Activated T-cell treated with anti-CD3 and anti-CD28 coated beads, Interleukin-2, amount 50 U/mL, for 72 hours (primary cell): Measurements from ENCODE around the gene EPHB3. TPM values are rescaled to one million over a fixed set of nuclear protein-coding genes. Genes with fewer than 3 reads are reported as not detected.

Experiments used
- ATAC-seq, 2 donors: fragments of 150-1000 bp; cut with Tn5 transposase; replicated peaks in 1 of 2; 2 replicates each; pipeline ENCODE4 v1.10.0; 2021; ENCODE audit warnings: moderate library complexity in 2 of 2, mild to moderate bottlenecking in 1 of 2
- DNase-seq, 2 donors: peaks; one replicate each; pipeline ENCODE4 v3.0.0; 2021 to 2022; ENCODE audit warnings: mixed read lengths in 1 of 2
- H3K27ac Mint-ChIP-seq: one replicate; pipeline ENCODE4 v1.8.0; 2022; ENCODE audit warnings: mild to moderate bottlenecking, moderate library complexity, mixed read lengths
- H3K27me3 Mint-ChIP-seq: one replicate; pipeline ENCODE4 v1.8.0; 2022; ENCODE audit warnings: low read depth, mixed read lengths
- H3K36me3 Mint-ChIP-seq, 2 donors: one replicate each; pipeline ENCODE4 v1.8.0; 2022; ENCODE audit warnings: mixed read lengths in 2 of 2, mild to moderate bottlenecking in 1 of 2; ENCODE audit not compliant: insufficient read depth in 2 of 2
- H3K4me1 Mint-ChIP-seq: one replicate; pipeline ENCODE4 v1.8.0; 2022; ENCODE audit warnings: low read depth, mixed read lengths
- H3K4me3 Mint-ChIP-seq, 2 donors: one replicate each; pipeline ENCODE4 v1.8.0; 2022; ENCODE audit warnings: mild to moderate bottlenecking in 2 of 2, mixed read lengths in 2 of 2, moderate library complexity in 2 of 2
- H3K9me3 Mint-ChIP-seq, 2 donors: one replicate each; pipeline ENCODE4 v1.8.0; 2022; ENCODE audit warnings: mixed read lengths in 2 of 2
- total RNA-seq, 2 donors: library from RNA; stranded (reverse); gene quantifications; one replicate each; pipeline ENCODE4 v1.2.3, GENCODE V29; 2022

The EPHB3 gene
- total RNA-seq, 2 donors from 2014 or later = 0.12 to 0.50 TPM

- H3K4me1 Mint-ChIP-seq = no peaks in the 10 kb centered on the region
- DNase-seq (no peak), ATAC-seq (no peak)
- no peaks in the 10 kb centered on the region for H3K9me3 Mint-ChIP-seq
- H3K4me3 Mint-ChIP-seq = no peak overlapping the region
- H3K36me3 Mint-ChIP-seq = no peaks in the 10 kb centered on the region
- H3K27me3 Mint-ChIP-seq = peaks cover 26% of the 10 kb centered on the region
- no peak overlapping the region for H3K27ac Mint-ChIP-seq
Measured at GRCh38 chr3:184572633-184573270, 11.2 kb downstream of the EPHB3 start.

- H3K4me3 Mint-ChIP-seq = no peak overlapping the region
- H3K4me1 Mint-ChIP-seq = no peaks in the 10 kb centered on the region
- ATAC-seq (no peak), DNase-seq (no peak)
- peaks cover 17% of the 10 kb centered on the region for H3K27me3 Mint-ChIP-seq
- no peaks in the 10 kb centered on the region for H3K9me3 Mint-ChIP-seq
- no peaks in the 10 kb centered on the region for H3K36me3 Mint-ChIP-seq
- H3K27ac Mint-ChIP-seq = no peak overlapping the region
Measured at GRCh38 chr3:184574515-184575417, 13.2 kb downstream of the EPHB3 start.

DNA sequence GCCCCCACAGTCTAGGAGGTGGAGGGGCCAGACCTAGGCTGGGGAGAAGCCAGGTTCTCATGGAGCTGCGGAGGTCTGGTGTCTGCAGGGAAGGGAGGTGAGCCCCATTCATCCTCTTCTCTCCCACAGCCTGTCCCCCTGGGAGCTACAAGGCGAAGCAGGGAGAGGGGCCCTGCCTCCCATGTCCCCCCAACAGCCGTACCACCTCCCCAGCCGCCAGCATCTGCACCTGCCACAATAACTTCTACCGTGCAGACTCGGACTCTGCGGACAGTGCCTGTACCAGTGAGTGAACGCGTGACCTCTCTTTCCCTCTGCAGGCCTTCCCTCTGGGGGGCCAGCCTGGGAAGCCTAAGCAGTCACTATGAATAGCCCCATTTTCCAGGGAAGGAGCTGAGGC lies 14.1 kb downstream of the EPHB3 start:
- H3K27me3 Mint-ChIP-seq = peaks cover 9% of the 10 kb centered on the region
- H3K27ac Mint-ChIP-seq = no peak overlapping the region
- no peak for ATAC-seq

DNA sequence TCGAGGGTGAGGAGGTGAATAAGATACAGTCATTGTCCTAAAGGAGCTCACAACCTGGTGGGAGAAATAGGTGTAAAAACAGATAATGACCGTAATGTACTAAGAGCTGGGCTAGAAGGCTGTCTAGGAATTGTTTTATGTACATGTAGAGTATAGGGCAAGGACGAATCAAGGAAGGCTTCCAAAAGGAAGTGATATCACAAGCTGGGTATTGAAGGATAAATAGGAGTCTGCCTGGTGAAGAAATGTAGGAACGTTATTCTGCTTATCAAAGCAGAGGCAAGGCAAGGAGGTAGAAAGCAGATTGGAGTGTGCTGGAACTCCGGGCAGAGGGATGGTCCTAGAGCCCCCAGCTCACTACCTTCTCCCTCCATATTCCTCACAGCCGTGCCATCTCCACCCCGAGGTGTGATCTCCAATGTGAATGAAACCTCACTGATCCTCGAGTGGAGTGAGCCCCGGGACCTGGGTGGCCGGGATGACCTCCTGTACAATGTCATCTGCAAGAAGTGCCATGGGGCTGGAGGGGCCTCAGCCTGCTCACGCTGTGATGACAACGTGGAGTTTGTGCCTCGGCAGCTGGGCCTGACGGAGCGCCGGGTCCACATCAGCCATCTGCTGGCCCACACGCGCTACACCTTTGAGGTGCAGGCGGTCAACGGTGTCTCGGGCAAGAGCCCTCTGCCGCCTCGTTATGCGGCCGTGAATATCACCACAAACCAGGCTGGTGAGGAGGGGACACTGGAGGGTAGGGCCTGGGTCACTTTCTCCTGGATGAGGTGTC lies 15.1 kb downstream of the EPHB3 start:
- no peak overlapping the region for H3K27ac Mint-ChIP-seq
- no peaks in the 10 kb centered on the region for H3K4me1 Mint-ChIP-seq
- no peak for DNase-seq
- no peak overlapping the region for H3K4me3 Mint-ChIP-seq
- H3K9me3 Mint-ChIP-seq = no peaks in the 10 kb centered on the region
- ATAC-seq = no peak
- no peaks in the 10 kb centered on the region for H3K36me3 Mint-ChIP-seq
- peaks cover 4% of the 10 kb centered on the region for H3K27me3 Mint-ChIP-seq

More for the DNA sequence above, 14.1 kb downstream of the EPHB3 start:
- Mint-ChIP-seq H3K9me3 (no peaks in the 10 kb centered on the region), H3K36me3 (no peaks in the 10 kb centered on the region), H3K4me1 (no peaks in the 10 kb centered on the region), H3K4me3 (no peak overlapping the region)
- DNase-seq = no peak

DNA sequence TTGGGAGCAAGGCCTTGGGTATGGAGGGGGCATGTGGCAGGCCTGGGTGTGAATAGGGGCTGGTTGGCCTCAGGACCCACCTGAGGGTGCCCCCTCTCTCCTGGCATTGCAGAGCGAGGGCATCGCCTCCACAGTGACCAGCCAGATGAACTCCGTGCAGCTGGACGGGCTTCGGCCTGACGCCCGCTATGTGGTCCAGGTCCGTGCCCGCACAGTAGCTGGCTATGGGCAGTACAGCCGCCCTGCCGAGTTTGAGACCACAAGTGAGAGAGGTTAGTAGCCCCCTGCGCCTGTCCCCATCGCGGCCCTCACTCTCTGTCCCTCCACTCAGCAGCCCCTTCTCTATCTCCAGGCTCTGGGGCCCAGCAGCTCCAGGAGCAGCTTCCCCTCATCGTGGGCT lies 16.0 kb downstream of the EPHB3 start:
- Mint-ChIP-seq H3K4me1 (peaks cover under 1% of the 10 kb centered on the region), H3K27ac (no peak overlapping the region), H3K9me3 (no peaks in the 10 kb centered on the region), H3K27me3 (peaks cover 7% of the 10 kb centered on the region), H3K4me3 (no peak overlapping the region), H3K36me3 (no peaks in the 10 kb centered on the region)
- DNase-seq = no peak
- ATAC-seq = no peak

- peaks cover 6% of the 10 kb centered on the region for H3K4me1 Mint-ChIP-seq
- DNase-seq (no peak), ATAC-seq (no peak)
- H3K36me3 Mint-ChIP-seq = no peaks in the 10 kb centered on the region
- H3K27me3 Mint-ChIP-seq = peaks cover 14% of the 10 kb centered on the region
- H3K4me3 Mint-ChIP-seq = no peak overlapping the region
- H3K27ac Mint-ChIP-seq = no peak overlapping the region
- no peaks in the 10 kb centered on the region for H3K9me3 Mint-ChIP-seq
Measured at GRCh38 chr3:184578218-184578617, 16.6 kb downstream of the EPHB3 start.

DNA sequence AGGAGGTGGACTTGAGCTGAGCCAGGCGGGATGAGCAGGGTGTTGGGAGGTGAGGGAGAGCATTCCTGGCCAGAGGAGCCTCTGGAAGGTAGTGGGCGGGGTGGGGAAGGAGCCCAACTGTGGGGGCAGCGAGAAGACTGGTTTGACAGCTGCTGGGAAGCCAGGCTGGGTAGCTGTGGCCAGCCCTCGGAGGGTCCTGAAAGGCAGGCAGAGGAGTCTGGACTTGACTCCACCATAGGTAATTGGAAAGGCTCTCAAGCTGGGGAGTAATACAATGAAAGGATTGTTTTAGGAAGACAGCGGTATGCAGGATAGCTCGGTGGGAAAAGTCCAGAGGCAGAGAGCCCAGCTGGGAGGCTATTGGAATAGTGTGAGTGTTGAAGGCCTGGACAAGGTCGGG lies 17.2 kb downstream of the EPHB3 start:
- H3K27me3 Mint-ChIP-seq = peaks cover 14% of the 10 kb centered on the region
- H3K4me1 Mint-ChIP-seq = peaks cover 6% of the 10 kb centered on the region
- H3K9me3 Mint-ChIP-seq = no peaks in the 10 kb centered on the region

GRCh38 chr3:184579513-184579912 lies 17.9 kb downstream of the EPHB3 start:
- Mint-ChIP-seq H3K27me3 (peaks cover 19% of the 10 kb centered on the region), H3K4me3 (no peak overlapping the region), H3K9me3 (no peaks in the 10 kb centered on the region), H3K27ac (no peak overlapping the region), H3K4me1 (peaks cover 9% of the 10 kb centered on the region), H3K36me3 (no peaks in the 10 kb centered on the region)
- no peak for ATAC-seq
- DNase-seq = no peak

More for the DNA sequence above, 17.2 kb downstream of the EPHB3 start:
- Mint-ChIP-seq H3K36me3 (no peaks in the 10 kb centered on the region), H3K27ac (no peak overlapping the region), H3K4me3 (no peak overlapping the region)
- no peak for ATAC-seq
- no peak for DNase-seq

DNA sequence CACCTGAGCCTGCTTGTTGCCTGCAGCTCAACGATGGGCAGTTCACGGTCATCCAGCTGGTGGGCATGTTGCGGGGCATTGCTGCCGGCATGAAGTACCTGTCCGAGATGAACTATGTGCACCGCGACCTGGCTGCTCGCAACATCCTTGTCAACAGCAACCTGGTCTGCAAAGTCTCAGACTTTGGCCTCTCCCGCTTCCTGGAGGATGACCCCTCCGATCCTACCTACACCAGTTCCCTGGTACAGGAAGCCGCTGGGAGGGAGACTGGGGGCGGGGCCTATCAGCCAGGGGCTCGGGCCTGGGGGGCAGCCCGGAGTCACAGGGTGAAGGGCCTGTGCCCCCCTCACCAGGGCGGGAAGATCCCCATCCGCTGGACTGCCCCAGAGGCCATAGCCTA lies 18.8 kb downstream of the EPHB3 start:
- ATAC-seq (no peak), DNase-seq (no peak)
- H3K27ac Mint-ChIP-seq = no peak overlapping the region
- no peak overlapping the region for H3K4me3 Mint-ChIP-seq
- H3K36me3 Mint-ChIP-seq = no peaks in the 10 kb centered on the region
- H3K4me1 Mint-ChIP-seq = peaks cover 11% of the 10 kb centered on the region
- H3K27me3 Mint-ChIP-seq = peaks cover 26% of the 10 kb centered on the region
- H3K9me3 Mint-ChIP-seq = no peaks in the 10 kb centered on the region

- no peak for DNase-seq
- H3K27ac Mint-ChIP-seq = no peak overlapping the region
- ATAC-seq = no peak
- H3K4me3 Mint-ChIP-seq = no peak overlapping the region
- no peaks in the 10 kb centered on the region for H3K36me3 Mint-ChIP-seq
- H3K9me3 Mint-ChIP-seq = no peaks in the 10 kb centered on the region
- H3K4me1 Mint-ChIP-seq = peaks cover 11% of the 10 kb centered on the region
- peaks cover 30% of the 10 kb centered on the region for H3K27me3 Mint-ChIP-seq
Measured at GRCh38 chr3:184581331-184581855, 19.8 kb downstream of the EPHB3 start.

DNA sequence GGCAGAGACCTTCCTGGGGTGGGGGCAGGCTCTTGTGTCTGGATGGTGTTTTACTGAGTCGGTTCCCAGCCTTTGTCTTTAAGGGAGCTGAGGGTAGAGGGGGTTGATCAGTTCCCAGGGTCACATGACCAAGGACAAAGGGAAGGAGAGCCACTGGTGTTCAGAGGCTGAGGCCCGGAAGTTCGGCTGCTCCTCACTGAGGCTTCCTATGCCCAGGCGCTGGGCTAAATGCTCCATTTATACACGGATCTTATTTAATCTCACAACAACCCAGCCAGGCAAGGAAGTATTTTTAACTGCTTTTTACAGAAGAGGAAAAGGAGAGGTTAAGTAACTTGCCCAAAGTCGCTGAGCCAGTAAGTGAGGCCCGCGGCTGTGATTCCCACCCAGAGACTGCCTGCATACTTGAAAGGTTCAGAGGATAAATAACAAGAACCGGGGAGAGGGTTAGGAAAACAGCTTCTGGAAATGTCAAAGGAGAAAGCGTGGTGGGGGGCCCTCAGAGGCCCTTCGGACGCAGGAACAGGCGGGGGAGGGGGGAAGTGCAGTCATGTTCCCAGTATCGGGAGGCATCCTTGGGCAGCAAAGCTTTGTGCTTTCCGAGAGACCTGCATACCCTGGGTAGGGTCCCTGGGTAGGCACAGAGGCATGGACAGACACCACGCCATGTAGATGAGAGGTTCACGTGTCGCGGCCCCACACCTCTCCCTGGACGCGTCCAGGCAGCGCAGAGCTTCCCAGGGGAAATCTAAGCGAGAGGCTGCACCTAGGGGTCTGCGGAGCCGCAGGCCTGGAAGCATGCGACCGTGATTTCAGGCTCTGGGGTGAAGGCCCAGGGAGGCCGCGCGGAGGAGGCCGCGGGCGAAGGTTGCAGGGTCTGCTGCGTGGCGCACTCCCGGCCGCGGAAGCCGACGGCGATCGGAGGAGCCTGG lies 21.3 kb downstream of the EPHB3 start:
- DNase-seq = no peak
- peaks cover 11% of the 10 kb centered on the region for H3K4me1 Mint-ChIP-seq
- ATAC-seq = no peak
- H3K36me3 Mint-ChIP-seq = no peaks in the 10 kb centered on the region
- H3K4me3 Mint-ChIP-seq = peak overlapping the region; percentile 41 to 67
- H3K27ac Mint-ChIP-seq = no peak overlapping the region
- H3K27me3 Mint-ChIP-seq = peaks cover 30% of the 10 kb centered on the region
- H3K9me3 Mint-ChIP-seq = no peaks in the 10 kb centered on the region
